HG03064 (cell line): Measurements from ENCODE around the gene PTPN2.

Source experiments
- ATAC-seq: cut with Tn5 transposase; IDR thresholded peaks from one replicate; pipeline ENCODE4 v1.9.1; 2021; ENCODE audit warnings: low read depth; ENCODE audit not compliant: unreplicated experiment

PTPN2 gene

GRCh38 chr18:12750715-12751502 lies 133.1 kb downstream of the PTPN2 start:
- no peak for ATAC-seq

- no peak for ATAC-seq
Observed at GRCh38 chr18:12750076-12750714, 133.8 kb downstream of the PTPN2 start.

GRCh38 chr18:12749121-12749520 lies 134.9 kb downstream of the PTPN2 start:
- no peak for ATAC-seq

- ATAC-seq, result no peak
Observed at GRCh38 chr18:12748671-12749070, 135.4 kb downstream of the PTPN2 start.

- ATAC-seq, result no peak
Observed at GRCh38 chr18:12747530-12748315, 136.3 kb downstream of the PTPN2 start.

GRCh38 chr18:12745095-12745795 lies 138.8 kb downstream of the PTPN2 start:
- ATAC-seq, result no peak

GRCh38 chr18:12744103-12744502 lies 139.9 kb downstream of the PTPN2 start:
- ATAC-seq, result no peak

GRCh38 chr18:12742453-12742852 lies 141.6 kb downstream of the PTPN2 start:
- ATAC-seq, result no peak
